ENCODE data around the gene SRC.
A peak's percentile ranks its signal among the peaks of the same experiment; 100 is the strongest.
"Not testable (repeated sequence)": the region's sequence is repeated elsewhere in the genome, so short reads cannot be mapped to it uniquely, and the experiment has no call there.

Gene SRC

GRCh38 chr20:37362231-37362792 is 16.4 kb downstream of the SRC start:
- DNase-seq: no peak

GRCh38 chr20:37362821-37363220 is 16.9 kb downstream of the SRC start:
- DNase-seq: no peak

- no peak for DNase-seq
Observed at GRCh38 chr20:37363221-37364012, 17.5 kb downstream of the SRC start.

GRCh38 chr20:37364013-37364926 is 18.3 kb downstream of the SRC start:
- no peak for DNase-seq

- no peak for DNase-seq
Observed at GRCh38 chr20:37364927-37365272, 19.0 kb downstream of the SRC start.

GRCh38 chr20:37365760-37366638 is 20.1 kb downstream of the SRC start:
- DNase-seq: no peak

- DNase-seq: no peak
Observed at GRCh38 chr20:37366743-37367142, 20.8 kb downstream of the SRC start.

GRCh38 chr20:37369846-37370245 is 23.9 kb downstream of the SRC start:
- DNase-seq: no peak

GRCh38 chr20:37371845-37372244 is 25.9 kb downstream of the SRC start:
- DNase-seq: not testable (repeated sequence)

- no peak for DNase-seq
Observed at GRCh38 chr20:37372441-37372840, 26.5 kb downstream of the SRC start.

GRCh38 chr20:37373020-37373598 is 27.2 kb downstream of the SRC start:
- no peak for DNase-seq

- DNase-seq: no peak
Observed at GRCh38 chr20:37375227-37375626, 29.3 kb downstream of the SRC start.

- no peak for DNase-seq
Observed at GRCh38 chr20:37376324-37376723, 30.4 kb downstream of the SRC start.

GRCh38 chr20:37376791-37377190 is 30.9 kb downstream of the SRC start:
- DNase-seq: no peak

GRCh38 chr20:37377346-37378081 is 31.6 kb downstream of the SRC start:
- DNase-seq: no peak

GRCh38 chr20:37378420-37378784 is 32.5 kb downstream of the SRC start:
- DNase-seq: no peak

GRCh38 chr20:37378785-37379598 is 33.1 kb downstream of the SRC start:
- peak in 1 of 56 donors; percentile 12 for DNase-seq

GRCh38 chr20:37379967-37380828 is 34.3 kb downstream of the SRC start:
- DNase-seq: no peak
